ENCODE measurements around the gene ABLIM2. TPM values are rescaled to one million over a fixed set of nuclear protein-coding genes. Genes with fewer than 3 reads are reported as not detected.

The ABLIM2 gene
- total and polyA plus RNA-seq, 2 donors (not counting 1 experiment from before 2014, with no cell fraction given) = 3.3 to 79.0 TPM

DNA sequence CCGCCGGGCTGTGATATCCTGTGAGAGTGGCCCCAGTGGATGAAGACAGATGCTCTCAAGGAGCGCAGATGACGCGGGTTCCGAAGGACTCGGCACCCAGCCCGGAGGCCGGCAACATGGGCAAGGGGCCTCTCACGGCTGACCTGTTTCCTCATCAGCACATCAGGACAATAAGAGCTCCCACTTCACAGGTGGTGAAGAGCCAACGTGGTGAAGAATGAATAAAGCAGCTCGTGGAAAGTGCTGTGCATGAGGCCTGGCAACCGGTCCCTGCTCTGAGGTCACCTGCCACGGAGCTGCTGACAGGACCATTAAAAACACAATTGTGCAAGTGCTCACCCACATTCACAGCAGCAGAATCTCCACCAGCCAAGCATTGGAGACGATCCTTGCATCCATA, 22.9 kb downstream of the ABLIM2 start:
- ATAC-seq (ENCODE audit: low read depth) = no peak
- DNase-seq = no peak
- Histone ChIP-seq H3K27ac (ENCODE audit: low read length in 2 of 2) (no peak overlapping the region), H4K20me1 (ENCODE audit: control insufficient read depth, insufficient read depth, low read length, poor library complexity, severe bottlenecking) (no peaks in the 10 kb centered on the region), H3K4me2 (replicated peaks; ENCODE audit: low read depth, low read length, poor library complexity, severe bottlenecking) (no peak overlapping the region), H3K9ac (ENCODE audit: low read length) (no peak overlapping the region), H3K9me3 (ENCODE audit: control extremely low read depth in 1 of 3, control insufficient read depth in 2 of 3, insufficient read depth in 1 of 3, low read length in 2 of 3) (peaks cover 0 to 24% (median 0%) of the 10 kb centered on the region in 3 donors), H3K36me3 (replicated peaks in 1 of 2; ENCODE audit: control extremely low read depth in 1 of 2, control insufficient read depth in 1 of 2, extremely low read depth in 1 of 2, insufficient read depth in 2 of 2, low read length in 1 of 2) (no peaks in the 10 kb centered on the region), H3K79me2 (ENCODE audit: control insufficient read depth, insufficient read depth, low read length) (no peaks in the 10 kb centered on the region), H3K4me3 (ENCODE audit: control extremely low read depth in 1 of 5, extremely low read depth in 1 of 5, insufficient read depth in 1 of 5, low read depth in 2 of 5, low read length in 4 of 5) (no peak overlapping the region), H2AFZ (ENCODE audit: insufficient read depth, low read depth, low read length, poor library complexity, severe bottlenecking) (no peak overlapping the region), H3K4me1 (ENCODE audit: control insufficient read depth in 2 of 2, insufficient read depth in 2 of 2, low read length in 2 of 2) (peaks cover 0 to 6% of the 10 kb centered on the region in 2 donors), H3K27me3 (replicated peaks in 1 of 4; ENCODE audit: control extremely low read depth in 1 of 4, control insufficient read depth in 3 of 4, insufficient read depth in 4 of 4, low read length in 3 of 4) (peaks cover 0 to 2% (median 0%) of the 10 kb centered on the region in 4 experiments)
- TF ChIP-seq, protein P1, sequence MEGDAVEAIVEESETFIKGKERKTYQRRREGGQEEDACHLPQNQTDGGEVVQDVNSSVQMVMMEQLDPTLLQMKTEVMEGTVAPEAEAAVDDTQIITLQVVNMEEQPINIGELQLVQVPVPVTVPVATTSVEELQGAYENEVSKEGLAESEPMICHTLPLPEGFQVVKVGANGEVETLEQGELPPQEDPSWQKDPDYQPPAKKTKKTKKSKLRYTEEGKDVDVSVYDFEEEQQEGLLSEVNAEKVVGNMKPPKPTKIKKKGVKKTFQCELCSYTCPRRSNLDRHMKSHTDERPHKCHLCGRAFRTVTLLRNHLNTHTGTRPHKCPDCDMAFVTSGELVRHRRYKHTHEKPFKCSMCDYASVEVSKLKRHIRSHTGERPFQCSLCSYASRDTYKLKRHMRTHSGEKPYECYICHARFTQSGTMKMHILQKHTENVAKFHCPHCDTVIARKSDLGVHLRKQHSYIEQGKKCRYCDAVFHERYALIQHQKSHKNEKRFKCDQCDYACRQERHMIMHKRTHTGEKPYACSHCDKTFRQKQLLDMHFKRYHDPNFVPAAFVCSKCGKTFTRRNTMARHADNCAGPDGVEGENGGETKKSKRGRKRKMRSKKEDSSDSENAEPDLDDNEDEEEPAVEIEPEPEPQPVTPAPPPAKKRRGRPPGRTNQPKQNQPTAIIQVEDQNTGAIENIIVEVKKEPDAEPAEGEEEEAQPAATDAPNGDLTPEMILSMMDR (IDR thresholded peaks at IDR 0.05) = no peak
- no peak for TF ChIP-seq EZH2 (IDR thresholded peaks at IDR 0.05; ENCODE audit: borderline replicate concordance, insufficient read depth, low read depth, low read length, poor library complexity, severe bottlenecking)
- no peak overlapping the region for H3K4me3 Mint-ChIP-seq
- CTCF ChIA-PET = no interaction called here
- intact Hi-C loops (cut with micrococcal nuclease) = no loop called here
- H3K9me3 Mint-ChIP-seq (ENCODE audit: insufficient read depth) = peaks cover 3% of the 10 kb centered on the region
- WGBS (ENCODE audit: insufficient coverage) = 88% methylated on average over 7 of the region's 15 CpGs
- peaks cover 24% of the 10 kb centered on the region for H3K27me3 Mint-ChIP-seq
- POLR2A ChIA-PET = no interaction called here
- peaks cover 7% of the 10 kb centered on the region for H3K4me1 Mint-ChIP-seq
- no peak overlapping the region for H3K27ac Mint-ChIP-seq

- Mint-ChIP-seq H3K27ac (no peak overlapping the region), H3K27me3 (peaks cover 27% of the 10 kb centered on the region), H3K4me1 (peaks cover 7% of the 10 kb centered on the region), H3K9me3 (ENCODE audit: insufficient read depth) (no peaks in the 10 kb centered on the region), H3K4me3 (no peak overlapping the region)
- H3K27ac ChIP-seq (ENCODE audit: low read length in 2 of 2) = no peak overlapping the region
- peaks cover 0 to 15% (median 0%) of the 10 kb centered on the region in 3 donors for H3K9me3 ChIP-seq (ENCODE audit: control extremely low read depth in 1 of 3, control insufficient read depth in 2 of 3, insufficient read depth in 1 of 3, low read length in 2 of 3)
- ATAC-seq (ENCODE audit: low read depth) = no peak
- POLR2A ChIA-PET = no interaction called here
- no peak overlapping the region for H3K4me2 ChIP-seq (replicated peaks; ENCODE audit: low read depth, low read length, poor library complexity, severe bottlenecking)
- no peak overlapping the region for H3K4me3 ChIP-seq (ENCODE audit: control extremely low read depth in 1 of 5, extremely low read depth in 1 of 5, insufficient read depth in 1 of 5, low read depth in 2 of 5, low read length in 4 of 5)
- H3K4me1 ChIP-seq (ENCODE audit: control insufficient read depth in 2 of 2, insufficient read depth in 2 of 2, low read length in 2 of 2) = peaks cover 0 to 6% of the 10 kb centered on the region in 2 donors
- WGBS (ENCODE audit: insufficient coverage) = 59% methylated on average over 26 of the region's 26 CpGs
- no peak overlapping the region for H2AFZ ChIP-seq (ENCODE audit: insufficient read depth, low read depth, low read length, poor library complexity, severe bottlenecking)
- DNase-seq = no peak
- TF ChIP-seq, protein P1 (IDR thresholded peaks at IDR 0.05) = no peak
- TF ChIP-seq EZH2 (IDR thresholded peaks at IDR 0.05; ENCODE audit: borderline replicate concordance, insufficient read depth, low read depth, low read length, poor library complexity, severe bottlenecking) = no peak
- H3K9ac ChIP-seq (ENCODE audit: low read length) = no peak overlapping the region
- no peaks in the 10 kb centered on the region for H4K20me1 ChIP-seq (ENCODE audit: control insufficient read depth, insufficient read depth, low read length, poor library complexity, severe bottlenecking)
- no peaks in the 10 kb centered on the region for H3K36me3 ChIP-seq (replicated peaks in 1 of 2; ENCODE audit: control extremely low read depth in 1 of 2, control insufficient read depth in 1 of 2, extremely low read depth in 1 of 2, insufficient read depth in 2 of 2, low read length in 1 of 2)
- H3K79me2 ChIP-seq (ENCODE audit: control insufficient read depth, insufficient read depth, low read length) = no peaks in the 10 kb centered on the region
- intact Hi-C loops (cut with micrococcal nuclease) = no loop called here
- peaks cover 0 to 2% (median 0%) of the 10 kb centered on the region in 4 experiments for H3K27me3 ChIP-seq (replicated peaks in 1 of 4; ENCODE audit: control extremely low read depth in 1 of 4, control insufficient read depth in 3 of 4, insufficient read depth in 4 of 4, low read length in 3 of 4)
- CTCF ChIA-PET = no interaction called here
These were observed 24.6 kb downstream of the ABLIM2 start for GRCh38 chr4:8133897-8134563.
